SK-N-SH (cell line): ENCODE measurements around the gene WRNIP1.

ENCODE experiments used
- EP300 ChIP-seq, 2 experiments: IDR thresholded peaks; 2 replicates each; pipeline versions ENCODE4 v1.4.0 to v1.6.1; 2012; ENCODE audit warnings: borderline replicate concordance in 1 of 2, low read depth in 1 of 2, low read length in 1 of 2
- TF ChIP-seq, protein P1 (sequence below): fragments of 200-600 bp; sonication (generic); IDR thresholded peaks from 2 replicates; pipeline ENCODE4 v1.6.1; 2017; ENCODE audit warnings: antibody characterized with exemption, mild to moderate bottlenecking, moderate library complexity

DNA sequence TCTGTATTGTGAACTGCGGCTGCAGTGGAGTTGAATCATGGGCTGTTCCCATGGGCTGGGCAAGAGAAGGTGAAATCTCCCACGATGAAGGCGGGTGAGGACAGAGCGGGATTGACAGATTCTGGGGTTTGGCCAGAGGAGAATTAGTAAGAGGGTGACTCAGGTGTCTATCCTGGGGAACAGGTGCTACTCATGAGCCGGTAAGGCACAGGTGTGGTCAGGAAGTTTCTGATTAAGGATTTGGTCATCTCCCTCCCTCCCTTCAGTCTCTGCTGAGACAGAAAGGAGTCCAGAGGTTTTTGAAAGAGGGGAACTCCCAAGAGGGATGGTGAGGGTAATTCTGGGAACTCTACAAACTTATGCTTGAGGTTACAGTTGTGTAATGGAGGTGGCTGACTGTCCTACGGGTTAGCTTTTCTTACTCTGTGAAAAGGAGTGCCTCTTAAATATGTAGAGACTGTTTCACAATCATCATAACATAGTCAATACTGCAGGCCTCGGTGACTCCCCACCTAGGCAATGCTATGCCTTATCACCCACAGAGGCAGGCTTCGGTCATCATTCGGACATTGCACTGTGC, 45.0 kb downstream of the WRNIP1 start:
- TF ChIP-seq, protein P1, sequence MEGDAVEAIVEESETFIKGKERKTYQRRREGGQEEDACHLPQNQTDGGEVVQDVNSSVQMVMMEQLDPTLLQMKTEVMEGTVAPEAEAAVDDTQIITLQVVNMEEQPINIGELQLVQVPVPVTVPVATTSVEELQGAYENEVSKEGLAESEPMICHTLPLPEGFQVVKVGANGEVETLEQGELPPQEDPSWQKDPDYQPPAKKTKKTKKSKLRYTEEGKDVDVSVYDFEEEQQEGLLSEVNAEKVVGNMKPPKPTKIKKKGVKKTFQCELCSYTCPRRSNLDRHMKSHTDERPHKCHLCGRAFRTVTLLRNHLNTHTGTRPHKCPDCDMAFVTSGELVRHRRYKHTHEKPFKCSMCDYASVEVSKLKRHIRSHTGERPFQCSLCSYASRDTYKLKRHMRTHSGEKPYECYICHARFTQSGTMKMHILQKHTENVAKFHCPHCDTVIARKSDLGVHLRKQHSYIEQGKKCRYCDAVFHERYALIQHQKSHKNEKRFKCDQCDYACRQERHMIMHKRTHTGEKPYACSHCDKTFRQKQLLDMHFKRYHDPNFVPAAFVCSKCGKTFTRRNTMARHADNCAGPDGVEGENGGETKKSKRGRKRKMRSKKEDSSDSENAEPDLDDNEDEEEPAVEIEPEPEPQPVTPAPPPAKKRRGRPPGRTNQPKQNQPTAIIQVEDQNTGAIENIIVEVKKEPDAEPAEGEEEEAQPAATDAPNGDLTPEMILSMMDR = no peak
- no peak for TF ChIP-seq EP300 (IDR thresholded peaks at IDR 0.05; ENCODE audit: borderline replicate concordance in 1 of 2, low read depth in 1 of 2, low read length in 1 of 2)
